NCI-H345 (cell line): ENCODE data around the gene ETFA.
A peak's percentile ranks its signal among the peaks of the same experiment; 100 is the strongest.
"Not testable (repeated sequence)": the region's sequence is repeated elsewhere in the genome, so short reads cannot be mapped to it uniquely, and the experiment has no call there.

Experiments
- DNase-seq: peaks from one replicate; lab custom pipeline; 2025; lab: John Stamatoyannopoulos, UW

Gene ETFA

GRCh38 chr15:76270876-76271275 is 40.4 kb downstream of the ETFA start:
- DNase-seq, result no peak

- DNase-seq, result no peak
These were observed 44.2 kb downstream of the ETFA start for GRCh38 chr15:76267077-76267476.

- not testable (repeated sequence) for DNase-seq
These were observed 45.5 kb downstream of the ETFA start for GRCh38 chr15:76265769-76266168.

GRCh38 chr15:76260246-76260938 is 50.9 kb downstream of the ETFA start:
- DNase-seq, result no peak

GRCh38 chr15:76259392-76259791 is 51.9 kb downstream of the ETFA start:
- no peak for DNase-seq

- DNase-seq, result no peak
These were observed 52.8 kb downstream of the ETFA start for GRCh38 chr15:76258460-76258859.

- no peak for DNase-seq
These were observed 57.4 kb downstream of the ETFA start for GRCh38 chr15:76253691-76254473.

- no peak for DNase-seq
These were observed 59.0 kb downstream of the ETFA start for GRCh38 chr15:76252249-76252648.

- no peak for DNase-seq
These were observed 59.6 kb downstream of the ETFA start for GRCh38 chr15:76251717-76252116.

- no peak for DNase-seq
These were observed 66.1 kb downstream of the ETFA start for GRCh38 chr15:76245072-76245610.

- no peak for DNase-seq
These were observed 71.5 kb downstream of the ETFA start for GRCh38 chr15:76239786-76240185.

- DNase-seq, result no peak
These were observed 74.9 kb downstream of the ETFA start for GRCh38 chr15:76236350-76236749.

- peak; percentile 12 for DNase-seq
These were observed 76.0 kb downstream of the ETFA start for GRCh38 chr15:76235186-76235826.

GRCh38 chr15:76234337-76234889 is 76.9 kb downstream of the ETFA start:
- DNase-seq, result no peak

- DNase-seq, result no peak
These were observed 77.3 kb downstream of the ETFA start for GRCh38 chr15:76233921-76234320.

- no peak for DNase-seq
These were observed 82.0 kb downstream of the ETFA start for GRCh38 chr15:76229266-76229665.

GRCh38 chr15:76223521-76223920 is 87.7 kb downstream of the ETFA start:
- DNase-seq, result no peak

- no peak for DNase-seq
These were observed 89.1 kb downstream of the ETFA start for GRCh38 chr15:76222159-76222558.

GRCh38 chr15:76221085-76221767 is 90.0 kb downstream of the ETFA start:
- DNase-seq, result no peak

- no peak for DNase-seq
These were observed 93.4 kb downstream of the ETFA start for GRCh38 chr15:76217882-76218217.

- DNase-seq, result no peak
These were observed 94.0 kb downstream of the ETFA start for GRCh38 chr15:76217029-76217881.
